Measurements from ENCODE around the gene CCNC.

DNA sequence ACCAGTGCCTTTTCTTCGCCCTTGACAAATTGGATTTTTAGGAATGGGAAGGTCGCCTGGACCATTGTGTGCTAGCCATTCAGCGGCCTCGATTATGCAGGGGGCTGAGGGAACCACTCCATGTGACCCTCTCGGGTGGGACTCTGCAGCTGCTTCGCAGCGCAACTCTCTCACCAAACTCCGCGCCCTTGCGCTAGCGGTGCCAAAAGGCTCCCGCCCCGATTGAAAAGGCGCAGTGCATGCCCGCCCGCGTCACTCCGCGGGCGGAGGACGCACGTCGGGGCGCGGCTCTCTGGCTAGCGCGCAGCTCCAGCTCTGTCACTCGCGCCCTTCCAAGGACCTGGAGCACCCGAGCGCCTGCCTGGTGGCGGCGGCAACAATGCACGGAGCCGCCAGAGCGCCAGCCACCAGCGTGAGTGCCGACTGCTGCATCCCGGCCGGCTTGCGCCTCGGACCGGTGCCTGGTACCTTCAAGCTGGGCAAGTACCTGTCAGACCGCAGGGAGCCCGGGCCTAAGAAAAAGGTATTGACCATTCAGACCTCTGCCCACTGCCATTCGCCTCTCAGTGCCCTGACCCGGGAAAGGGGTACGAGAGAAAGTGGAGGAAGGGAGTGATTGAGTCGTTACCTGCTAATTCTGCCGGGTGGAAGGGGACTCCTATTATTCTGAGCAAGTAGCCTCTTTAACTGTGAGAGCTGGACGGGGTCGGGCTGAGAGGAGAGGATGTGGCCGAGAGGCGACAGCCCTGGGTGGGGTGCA, 38.4 kb upstream of the CCNC start, which contains the start of gene PRDM13:
- TF ChIP-seq, protein P1, sequence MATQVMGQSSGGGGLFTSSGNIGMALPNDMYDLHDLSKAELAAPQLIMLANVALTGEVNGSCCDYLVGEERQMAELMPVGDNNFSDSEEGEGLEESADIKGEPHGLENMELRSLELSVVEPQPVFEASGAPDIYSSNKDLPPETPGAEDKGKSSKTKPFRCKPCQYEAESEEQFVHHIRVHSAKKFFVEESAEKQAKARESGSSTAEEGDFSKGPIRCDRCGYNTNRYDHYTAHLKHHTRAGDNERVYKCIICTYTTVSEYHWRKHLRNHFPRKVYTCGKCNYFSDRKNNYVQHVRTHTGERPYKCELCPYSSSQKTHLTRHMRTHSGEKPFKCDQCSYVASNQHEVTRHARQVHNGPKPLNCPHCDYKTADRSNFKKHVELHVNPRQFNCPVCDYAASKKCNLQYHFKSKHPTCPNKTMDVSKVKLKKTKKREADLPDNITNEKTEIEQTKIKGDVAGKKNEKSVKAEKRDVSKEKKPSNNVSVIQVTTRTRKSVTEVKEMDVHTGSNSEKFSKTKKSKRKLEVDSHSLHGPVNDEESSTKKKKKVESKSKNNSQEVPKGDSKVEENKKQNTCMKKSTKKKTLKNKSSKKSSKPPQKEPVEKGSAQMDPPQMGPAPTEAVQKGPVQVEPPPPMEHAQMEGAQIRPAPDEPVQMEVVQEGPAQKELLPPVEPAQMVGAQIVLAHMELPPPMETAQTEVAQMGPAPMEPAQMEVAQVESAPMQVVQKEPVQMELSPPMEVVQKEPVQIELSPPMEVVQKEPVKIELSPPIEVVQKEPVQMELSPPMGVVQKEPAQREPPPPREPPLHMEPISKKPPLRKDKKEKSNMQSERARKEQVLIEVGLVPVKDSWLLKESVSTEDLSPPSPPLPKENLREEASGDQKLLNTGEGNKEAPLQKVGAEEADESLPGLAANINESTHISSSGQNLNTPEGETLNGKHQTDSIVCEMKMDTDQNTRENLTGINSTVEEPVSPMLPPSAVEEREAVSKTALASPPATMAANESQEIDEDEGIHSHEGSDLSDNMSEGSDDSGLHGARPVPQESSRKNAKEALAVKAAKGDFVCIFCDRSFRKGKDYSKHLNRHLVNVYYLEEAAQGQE (IDR thresholded peaks at IDR 0.05; ENCODE audit: insufficient read depth in 1 of 2, low read depth in 2 of 2, low read length in 2 of 2), result no peak
- TF ChIP-seq POLR2AphosphoS5 (IDR thresholded peaks at IDR 0.05; ENCODE audit: low read depth, low read length), result no peak
